Keratinocyte (primary cell): ENCODE results near the gene TRIP11.

Source experiments
- EZH2 ChIP-seq: IDR thresholded peaks from one replicate; pipeline ENCODE4 v1.6.1; 2012; ENCODE audit warnings: inconsistent platforms, mild to moderate bottlenecking, low read length, moderate library complexity
- TF ChIP-seq, protein P1 (sequence below), 3 experiments: IDR thresholded peaks in 1 of 3; conservative IDR thresholded peaks in 1 of 3; optimal IDR thresholded peaks in 1 of 3; 2 replicates in 2 of 3; 3 replicates in 1 of 3; pipeline versions ENCODE3 to v1.5.1; 2011; ENCODE audit warnings: low read length in 3 of 3, mild to moderate bottlenecking in 3 of 3, moderate library complexity in 2 of 3, control low read depth in 1 of 3, inconsistent platforms in 1 of 3; ENCODE audit not compliant: insufficient read depth in 2 of 3; ENCODE audit errors: extremely low read depth in 1 of 3

- no peak for TF ChIP-seq EZH2
- TF ChIP-seq, protein P1, sequence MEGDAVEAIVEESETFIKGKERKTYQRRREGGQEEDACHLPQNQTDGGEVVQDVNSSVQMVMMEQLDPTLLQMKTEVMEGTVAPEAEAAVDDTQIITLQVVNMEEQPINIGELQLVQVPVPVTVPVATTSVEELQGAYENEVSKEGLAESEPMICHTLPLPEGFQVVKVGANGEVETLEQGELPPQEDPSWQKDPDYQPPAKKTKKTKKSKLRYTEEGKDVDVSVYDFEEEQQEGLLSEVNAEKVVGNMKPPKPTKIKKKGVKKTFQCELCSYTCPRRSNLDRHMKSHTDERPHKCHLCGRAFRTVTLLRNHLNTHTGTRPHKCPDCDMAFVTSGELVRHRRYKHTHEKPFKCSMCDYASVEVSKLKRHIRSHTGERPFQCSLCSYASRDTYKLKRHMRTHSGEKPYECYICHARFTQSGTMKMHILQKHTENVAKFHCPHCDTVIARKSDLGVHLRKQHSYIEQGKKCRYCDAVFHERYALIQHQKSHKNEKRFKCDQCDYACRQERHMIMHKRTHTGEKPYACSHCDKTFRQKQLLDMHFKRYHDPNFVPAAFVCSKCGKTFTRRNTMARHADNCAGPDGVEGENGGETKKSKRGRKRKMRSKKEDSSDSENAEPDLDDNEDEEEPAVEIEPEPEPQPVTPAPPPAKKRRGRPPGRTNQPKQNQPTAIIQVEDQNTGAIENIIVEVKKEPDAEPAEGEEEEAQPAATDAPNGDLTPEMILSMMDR (optimal IDR thresholded peaks at IDR 0.05 in 1 of 3, IDR thresholded peaks at IDR 0.05 in 1 of 3, conservative IDR thresholded peaks at IDR 0.05 in 1 of 3; ENCODE audit: extremely low read depth in 1 of 3, insufficient read depth in 2 of 3, low read length in 3 of 3): no peak
These were observed 54.9 kb downstream of the TRIP11 start for GRCh38 chr14:91985008-91985407.
